ENCODE measurements around the gene RRP12.

The RRP12 gene

GRCh38 chr10:97334370-97335175 is 66.6 kb downstream of the RRP12 start, which contains the start of gene FRAT2:
Gene FRAT2, minus strand, starts transcription at chr10:97334729. Its CDS starts 157 bp downstream, at chr10:97334572.
- peak; percentile 96 for DNase-seq (ENCODE audit: low read depth)

- peak; percentile 35 for DNase-seq (ENCODE audit: low read depth)
Observed at GRCh38 chr10:97333601-97334369, 67.4 kb downstream of the RRP12 start.

GRCh38 chr10:97333351-97333600 is 67.9 kb downstream of the RRP12 start:
- DNase-seq (ENCODE audit: low read depth): peak; percentile 32

- DNase-seq (ENCODE audit: low read depth): peak; percentile 84
Observed at GRCh38 chr10:97332591-97333350, 68.4 kb downstream of the RRP12 start.

GRCh38 chr10:97331153-97331703 is 69.9 kb downstream of the RRP12 start:
- no peak for DNase-seq (ENCODE audit: low read depth)

GRCh38 chr10:97329766-97330165 is 71.4 kb downstream of the RRP12 start:
- no peak for DNase-seq (ENCODE audit: low read depth)

GRCh38 chr10:97328646-97329453 is 72.3 kb downstream of the RRP12 start:
- no peak for DNase-seq (ENCODE audit: low read depth)

GRCh38 chr10:97327348-97328294 is 73.5 kb downstream of the RRP12 start:
- no peak for DNase-seq (ENCODE audit: low read depth)

GRCh38 chr10:97325754-97326153 is 75.4 kb downstream of the RRP12 start:
- DNase-seq (ENCODE audit: low read depth): no peak

- no peak for DNase-seq (ENCODE audit: low read depth)
Observed at GRCh38 chr10:97323501-97323900, 77.6 kb downstream of the RRP12 start.

GRCh38 chr10:97321804-97322190 is 79.3 kb downstream of the RRP12 start:
- DNase-seq (ENCODE audit: low read depth): no peak

GRCh38 chr10:97321032-97321803 is 79.9 kb downstream of the RRP12 start:
- DNase-seq (ENCODE audit: low read depth): no peak

GRCh38 chr10:97320480-97321031 is 80.6 kb downstream of the RRP12 start:
- DNase-seq (ENCODE audit: low read depth): no peak

GRCh38 chr10:97319671-97320479 is 81.3 kb downstream of the RRP12 start:
- peak; percentile 32 for DNase-seq (ENCODE audit: low read depth)

GRCh38 chr10:97318772-97319651 is 82.1 kb downstream of the RRP12 start, which contains the start of gene FRAT1:
Gene FRAT1, plus strand, starts transcription at chr10:97319271. Its CDS starts 183 bp downstream, at chr10:97319454.
- DNase-seq (ENCODE audit: low read depth): peak; percentile 91

- no peak for DNase-seq (ENCODE audit: low read depth)
Observed at GRCh38 chr10:97314671-97315070, 86.5 kb downstream of the RRP12 start.

GRCh38 chr10:97312897-97313296 is 88.2 kb downstream of the RRP12 start:
- no peak for DNase-seq (ENCODE audit: low read depth)
